Sigmoid colon (tissue), 4 donors: ENCODE data around the gene CACNA1G.

Experiments used
- EP300 ChIP-seq, 4 donors: sonication (generic); formaldehyde crosslinking; IDR thresholded peaks; one replicate each; pipeline ENCODE4 v1.6.1; 2017; ENCODE audit warnings: antibody characterized with exemption in 4 of 4
- POLR2A ChIP-seq, 2 donors: fragments of 450-650 bp; IDR thresholded peaks; one replicate each; pipeline ENCODE4 v1.6.1; 2016; ENCODE audit warnings: antibody characterized with exemption in 2 of 2, mild to moderate bottlenecking in 2 of 2, moderate library complexity in 2 of 2
- POLR2AphosphoS5 ChIP-seq, 4 donors: sonication (generic); formaldehyde crosslinking; IDR thresholded peaks; one replicate each; pipeline ENCODE4 v1.6.1; 2017; ENCODE audit warnings: antibody characterized with exemption in 4 of 4
- TF ChIP-seq, protein P1 (sequence below), 4 experiments: fragments of 450-650 bp in 3 of 4; fragments of 200-600 bp in 1 of 4; IDR thresholded peaks; one replicate each; pipeline ENCODE4 v1.5.1; 2016 to 2019; ENCODE audit warnings: antibody characterized with exemption in 4 of 4, mild to moderate bottlenecking in 3 of 4, moderate library complexity in 2 of 4

DNA sequence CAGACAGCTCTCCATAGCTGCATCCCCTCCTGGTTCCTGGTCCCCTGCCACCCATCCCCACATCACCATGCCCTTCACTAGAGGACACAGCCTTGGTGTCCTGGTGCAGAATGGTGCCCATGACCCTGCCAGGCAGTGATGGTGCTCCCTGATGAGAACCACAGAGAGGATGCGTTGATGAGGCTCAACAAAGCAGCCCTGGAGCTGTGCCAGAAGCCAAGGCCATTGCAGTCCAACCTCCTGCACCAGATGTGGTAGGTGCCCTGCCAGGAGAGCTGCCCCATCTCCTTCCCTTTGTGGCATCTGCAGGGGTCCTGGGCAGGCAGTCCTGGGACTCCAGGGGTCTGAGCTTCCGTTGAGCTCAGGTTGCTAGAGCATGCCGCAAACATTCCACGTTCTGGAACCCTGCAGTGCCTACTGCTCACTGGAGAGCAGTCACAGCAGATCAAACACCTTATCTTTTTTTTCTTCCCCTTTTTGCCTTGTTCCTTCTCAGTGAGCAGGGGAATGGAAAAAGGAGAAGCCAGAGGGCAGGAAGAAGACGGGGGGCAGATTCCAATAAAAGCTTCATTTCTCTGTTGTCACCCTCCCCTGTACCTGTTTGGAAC, 33.3 kb upstream of the CACNA1G start:
- TF ChIP-seq EP300 (IDR thresholded peaks at IDR 0.05) (no peak), POLR2AphosphoS5 (IDR thresholded peaks at IDR 0.05) (no peak), POLR2A (IDR thresholded peaks at IDR 0.05) (no peak)
- TF ChIP-seq, protein P1, sequence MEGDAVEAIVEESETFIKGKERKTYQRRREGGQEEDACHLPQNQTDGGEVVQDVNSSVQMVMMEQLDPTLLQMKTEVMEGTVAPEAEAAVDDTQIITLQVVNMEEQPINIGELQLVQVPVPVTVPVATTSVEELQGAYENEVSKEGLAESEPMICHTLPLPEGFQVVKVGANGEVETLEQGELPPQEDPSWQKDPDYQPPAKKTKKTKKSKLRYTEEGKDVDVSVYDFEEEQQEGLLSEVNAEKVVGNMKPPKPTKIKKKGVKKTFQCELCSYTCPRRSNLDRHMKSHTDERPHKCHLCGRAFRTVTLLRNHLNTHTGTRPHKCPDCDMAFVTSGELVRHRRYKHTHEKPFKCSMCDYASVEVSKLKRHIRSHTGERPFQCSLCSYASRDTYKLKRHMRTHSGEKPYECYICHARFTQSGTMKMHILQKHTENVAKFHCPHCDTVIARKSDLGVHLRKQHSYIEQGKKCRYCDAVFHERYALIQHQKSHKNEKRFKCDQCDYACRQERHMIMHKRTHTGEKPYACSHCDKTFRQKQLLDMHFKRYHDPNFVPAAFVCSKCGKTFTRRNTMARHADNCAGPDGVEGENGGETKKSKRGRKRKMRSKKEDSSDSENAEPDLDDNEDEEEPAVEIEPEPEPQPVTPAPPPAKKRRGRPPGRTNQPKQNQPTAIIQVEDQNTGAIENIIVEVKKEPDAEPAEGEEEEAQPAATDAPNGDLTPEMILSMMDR (IDR thresholded peaks at IDR 0.05), result no peak
